Measurements from ENCODE around the gene DLGAP4. TPM values are rescaled to one million over a fixed set of nuclear protein-coding genes. Genes with fewer than 3 reads are reported as not detected.

DLGAP4 gene
- total and polyA plus RNA-seq, 2 of the 13 experiments (the other 11 are each of a cell fraction or from before 2014, with no cell fraction given) = 15.2 to 26.7 TPM

- TF ChIP-seq BRD4 (CRISPR knock-in tag; IDR thresholded peaks at IDR 0.05) = no peak
- TF ChIP-seq MAFK (conservative IDR thresholded peaks at IDR 0.05 in 1 of 2, IDR thresholded peaks at IDR 0.05 in 1 of 2; ENCODE audit: low read length in 2 of 2) = no peak
- TF ChIP-seq ZNF549 (CRISPR knock-in tag; IDR thresholded peaks at IDR 0.05) = no peak
- peak; percentile 15; the same call in 1 of the 2 replicates for TF ChIP-seq MAZ (IDR thresholded peaks at IDR 0.05; ENCODE audit: borderline replicate concordance, low read depth, low read length)
- peak; percentile 77; the same call in 1 of the 2 replicates for TF ChIP-seq MAZ (CRISPR knock-in tag; IDR thresholded peaks at IDR 0.05; ENCODE audit: low read depth)
- TF ChIP-seq E2F1 (CRISPR knock-in tag; IDR thresholded peaks at IDR 0.05) = no peak
- peak; percentile 37; the same call in 1 of the 2 replicates for TF ChIP-seq POLR2AphosphoS5 (IDR thresholded peaks at IDR 0.05; ENCODE audit: low read depth, low read length)
- no peak for TF ChIP-seq MXD3 (CRISPR knock-in tag; IDR thresholded peaks at IDR 0.05)
- TF ChIP-seq, protein P1, sequence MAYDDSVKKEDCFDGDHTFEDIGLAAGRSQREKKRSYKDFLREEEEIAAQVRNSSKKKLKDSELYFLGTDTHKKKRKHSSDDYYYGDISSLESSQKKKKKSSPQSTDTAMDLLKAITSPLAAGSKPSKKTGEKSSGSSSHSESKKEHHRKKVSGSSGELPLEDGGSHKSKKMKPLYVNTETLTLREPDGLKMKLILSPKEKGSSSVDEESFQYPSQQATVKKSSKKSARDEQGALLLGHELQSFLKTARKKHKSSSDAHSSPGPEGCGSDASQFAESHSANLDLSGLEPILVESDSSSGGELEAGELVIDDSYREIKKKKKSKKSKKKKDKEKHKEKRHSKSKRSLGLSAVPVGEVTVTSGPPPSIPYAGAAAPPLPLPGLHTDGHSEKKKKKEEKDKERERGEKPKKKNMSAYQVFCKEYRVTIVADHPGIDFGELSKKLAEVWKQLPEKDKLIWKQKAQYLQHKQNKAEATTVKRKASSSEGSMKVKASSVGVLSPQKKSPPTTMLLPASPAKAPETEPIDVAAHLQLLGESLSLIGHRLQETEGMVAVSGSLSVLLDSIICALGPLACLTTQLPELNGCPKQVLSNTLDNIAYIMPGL (CRISPR knock-in tag; IDR thresholded peaks at IDR 0.05; ENCODE audit: borderline replicate concordance in 1 of 2, low read depth in 1 of 2) = peak; percentile 33 to 44; a peak in 2 of 4 replicates
- peak; percentile 30 for TF ChIP-seq TBX2 (CRISPR knock-in tag; IDR thresholded peaks at IDR 0.05; ENCODE audit: borderline replicate concordance)
- no peak for TF ChIP-seq ZNF256 (CRISPR knock-in tag; conservative IDR thresholded peaks at IDR 0.05)
- peak; percentile 53 for TF ChIP-seq SRSF1 (optimal IDR thresholded peaks at IDR 0.05; ENCODE audit: low read depth, low read length)
- no peak for TF ChIP-seq ZNF746 (CRISPR knock-in tag; IDR thresholded peaks at IDR 0.05)
- no peak for TF ChIP-seq POGZ (CRISPR knock-in tag; IDR thresholded peaks at IDR 0.05)
- TF ChIP-seq, protein P2, sequence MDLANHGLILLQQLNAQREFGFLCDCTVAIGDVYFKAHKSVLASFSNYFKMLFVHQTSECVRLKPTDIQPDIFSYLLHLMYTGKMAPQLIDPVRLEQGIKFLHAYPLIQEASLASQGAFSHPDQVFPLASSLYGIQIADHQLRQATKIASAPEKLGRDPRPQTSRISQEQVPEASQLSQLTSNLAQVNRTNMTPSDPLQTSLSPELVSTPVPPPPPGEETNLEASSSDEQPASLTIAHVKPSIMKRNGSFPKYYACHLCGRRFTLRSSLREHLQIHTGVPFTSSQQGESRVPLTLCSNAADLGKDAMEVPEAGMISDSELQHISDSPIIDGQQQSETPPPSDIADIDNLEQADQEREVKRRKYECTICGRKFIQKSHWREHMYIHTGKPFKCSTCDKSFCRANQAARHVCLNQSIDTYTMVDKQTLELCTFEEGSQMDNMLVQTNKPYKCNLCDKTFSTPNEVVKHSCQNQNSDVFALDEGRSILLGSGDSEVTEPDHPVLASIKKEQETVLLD (CRISPR knock-in tag; IDR thresholded peaks at IDR 0.05; ENCODE audit: low read depth) = no peak
- no peak for TF ChIP-seq MED1 (CRISPR knock-in tag; IDR thresholded peaks at IDR 0.05)
- no peak for TF ChIP-seq BCLAF1 (IDR thresholded peaks at IDR 0.05)
- TF ChIP-seq THYN1 (CRISPR knock-in tag; IDR thresholded peaks at IDR 0.05; ENCODE audit: borderline replicate concordance, low read depth) = no peak
- peak; percentile 83 for TF ChIP-seq ZNF747 (CRISPR knock-in tag; IDR thresholded peaks at IDR 0.05; ENCODE audit: borderline replicate concordance)
- TF ChIP-seq ZNF12 (CRISPR knock-in tag; IDR thresholded peaks at IDR 0.05) = no peak
- TF ChIP-seq ELF4 (CRISPR knock-in tag; IDR thresholded peaks at IDR 0.05; ENCODE audit: borderline replicate concordance) = peak; percentile 58; the same call in 1 of the 2 replicates
- TF ChIP-seq ZNF839 (CRISPR knock-in tag; IDR thresholded peaks at IDR 0.05; ENCODE audit: borderline replicate concordance) = no peak
Measured at GRCh38 chr20:36462440-36463211, 156.5 kb downstream of the DLGAP4 start (continued).

All from HepG2 (cell line).